DMS79 (cell line): ENCODE results near the gene POMC.
"Not testable (repeated sequence)": the region's sequence is repeated elsewhere in the genome, so short reads cannot be mapped to it uniquely, and the experiment has no call there.

Experiments
- DNase-seq: peaks from one replicate; lab custom pipeline; 2025; lab: John Stamatoyannopoulos, UW

POMC gene

DNA sequence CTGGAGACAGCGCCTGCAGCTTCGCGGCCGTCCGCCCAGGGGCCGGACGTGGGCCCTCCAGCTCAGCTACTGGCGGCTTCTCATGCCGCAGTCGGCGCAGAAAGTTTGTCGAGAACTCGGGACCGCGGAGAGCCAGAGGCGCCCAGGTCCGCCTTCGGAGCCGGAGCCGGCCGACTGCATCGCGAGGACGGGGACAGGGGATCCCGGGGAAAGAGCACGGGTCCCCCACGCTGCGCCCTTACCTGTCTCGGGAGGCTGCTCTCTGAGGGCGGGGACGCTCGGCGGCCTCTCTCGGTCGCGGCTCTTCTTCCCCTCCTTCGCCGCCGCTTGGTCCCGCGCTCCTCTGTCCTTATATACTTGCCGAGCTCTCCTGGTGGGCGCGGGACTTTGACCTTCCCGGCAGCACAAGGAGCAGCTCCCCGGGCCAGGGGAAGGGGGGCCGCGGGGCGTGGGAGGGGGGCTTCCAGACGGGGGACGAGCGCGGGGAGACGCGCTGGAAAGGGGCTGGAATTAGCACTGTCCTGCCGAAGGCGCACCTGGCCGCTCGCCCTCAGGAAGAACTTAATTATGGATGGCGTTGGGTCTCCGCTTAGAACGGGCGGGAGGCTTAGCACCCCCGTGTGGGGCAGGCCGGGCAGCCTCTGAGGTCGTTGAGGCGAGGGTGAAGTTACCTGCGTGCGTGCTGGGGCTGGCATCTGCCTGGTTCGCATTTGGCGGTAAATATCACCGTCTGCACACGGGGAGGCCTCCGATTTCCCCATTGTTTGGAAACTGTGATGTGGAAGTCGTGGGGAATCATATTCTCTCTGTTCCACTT, at the start of gene POMC:
POMC (minus strand) TSS at position 325 of the 817 bp plus-strand sequence. CDS start 3,808 bp downstream, outside the sequence.
- peak; percentile 33 for DNase-seq

DNA sequence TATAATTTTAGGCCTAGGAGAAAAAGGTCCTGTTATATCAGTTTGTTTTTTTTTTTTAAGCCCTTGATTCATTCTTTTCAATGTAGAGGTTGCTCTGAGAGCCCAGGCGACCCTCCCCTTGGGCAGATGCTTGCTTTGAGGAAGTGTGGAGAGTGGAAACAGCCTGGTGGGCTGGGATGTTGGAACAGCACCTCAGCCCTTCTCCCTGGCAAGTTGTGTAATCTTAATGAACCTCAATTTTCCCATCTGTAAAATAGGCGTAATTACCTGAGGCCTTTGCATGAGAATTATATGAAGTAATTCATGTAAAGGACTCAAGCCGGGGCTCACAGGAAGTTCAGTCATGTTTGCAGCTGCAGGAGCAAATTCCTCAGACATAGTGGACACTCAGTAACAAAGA, 49.7 kb upstream of the POMC start:
- no peak for DNase-seq

DNA sequence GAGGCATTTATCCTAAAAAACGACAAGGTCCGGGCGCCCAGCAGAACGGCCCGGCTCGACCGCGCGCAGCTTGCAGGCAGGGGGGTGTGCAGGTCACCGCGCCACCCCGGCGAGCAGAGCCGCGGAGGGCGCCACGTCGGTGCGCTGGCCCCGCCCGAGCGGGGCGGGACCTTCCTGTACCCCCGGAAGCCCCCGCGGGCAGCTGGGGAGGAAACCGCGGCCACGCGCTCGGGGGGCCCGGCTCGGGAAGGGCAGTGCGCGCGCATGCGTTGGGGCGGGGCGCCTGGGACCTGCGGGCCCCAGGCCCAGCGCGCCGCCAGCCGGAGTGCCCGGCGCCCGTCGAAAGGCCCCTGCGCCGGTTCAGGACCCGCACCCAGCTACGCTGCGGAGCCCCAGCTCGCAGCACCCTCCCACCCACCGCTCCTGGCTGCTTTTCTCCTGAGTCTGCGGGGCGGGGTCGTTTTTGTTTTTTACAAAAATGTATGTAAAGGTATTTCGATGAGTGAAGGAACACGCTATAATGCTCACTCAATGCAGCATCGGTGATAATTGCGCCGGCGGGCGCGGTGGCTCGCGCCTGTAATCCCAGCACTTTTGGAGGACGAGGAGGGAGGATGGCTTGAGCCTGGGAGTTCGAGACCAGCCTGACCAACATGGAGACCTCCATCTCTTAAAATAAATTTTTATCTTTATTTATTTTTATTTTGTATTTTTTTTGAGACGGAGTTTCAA, 47.7 kb upstream of the POMC start:
- no peak for DNase-seq

DNA sequence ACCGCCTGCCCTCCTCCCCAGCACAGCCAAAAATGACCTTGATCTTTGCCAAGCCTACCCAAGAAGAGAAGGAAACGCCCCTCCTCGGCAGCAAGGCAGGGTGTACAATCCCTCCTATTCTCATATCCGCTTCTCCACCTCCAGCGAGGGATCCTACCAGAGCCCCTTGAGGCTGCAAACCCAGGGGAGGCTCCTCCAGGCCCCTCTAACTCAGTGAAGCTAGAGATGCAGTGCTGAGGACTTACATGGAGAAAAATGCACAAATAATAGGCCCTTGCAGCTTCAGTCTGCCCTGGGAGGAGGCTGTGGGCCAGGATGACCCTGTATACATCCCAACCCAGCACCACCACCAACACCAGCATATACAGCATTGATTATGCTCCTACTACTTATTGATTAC, 46.9 kb upstream of the POMC start:
- no peak for DNase-seq

DNA sequence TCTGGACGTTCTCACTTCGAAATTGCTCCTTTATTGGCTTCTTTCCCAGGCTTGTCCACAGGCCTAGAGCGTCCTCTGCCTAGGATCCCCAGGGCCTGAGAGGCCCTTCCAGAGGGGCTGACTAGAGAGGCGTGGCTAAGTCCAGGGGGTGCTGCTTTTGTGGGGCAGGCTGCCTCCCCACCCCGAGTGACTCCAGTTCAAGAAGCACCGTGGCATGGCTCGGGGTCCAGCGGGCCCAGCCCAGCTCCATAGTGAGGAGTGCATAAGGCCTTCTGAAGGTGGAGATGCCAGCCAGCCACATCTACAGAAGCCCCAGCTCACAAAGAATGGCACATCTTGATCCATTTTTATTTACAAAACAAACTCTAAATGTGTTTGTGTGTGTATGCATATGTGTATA, 44.8 kb upstream of the POMC start:
- DNase-seq, result no peak

DNA sequence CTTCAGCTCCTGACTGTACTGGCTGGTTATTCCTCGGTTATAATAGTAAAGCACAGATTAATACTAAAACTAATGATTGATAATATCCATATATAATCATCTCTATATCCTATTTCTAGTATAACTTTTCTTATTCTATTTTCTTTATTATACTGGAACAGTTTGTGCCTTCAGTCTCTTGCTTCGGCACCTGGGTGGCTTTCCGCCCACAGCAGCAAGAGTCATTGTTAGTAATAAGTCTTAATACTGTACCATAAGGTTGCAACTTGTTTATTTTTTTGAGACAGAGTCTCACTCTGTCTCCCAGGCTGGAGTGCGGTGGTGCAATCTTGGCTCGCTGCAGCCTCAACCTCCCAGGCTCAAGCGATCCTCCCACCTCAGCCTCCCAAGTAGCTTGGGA, 42.5 kb upstream of the POMC start:
- not testable (repeated sequence) for DNase-seq

DNA sequence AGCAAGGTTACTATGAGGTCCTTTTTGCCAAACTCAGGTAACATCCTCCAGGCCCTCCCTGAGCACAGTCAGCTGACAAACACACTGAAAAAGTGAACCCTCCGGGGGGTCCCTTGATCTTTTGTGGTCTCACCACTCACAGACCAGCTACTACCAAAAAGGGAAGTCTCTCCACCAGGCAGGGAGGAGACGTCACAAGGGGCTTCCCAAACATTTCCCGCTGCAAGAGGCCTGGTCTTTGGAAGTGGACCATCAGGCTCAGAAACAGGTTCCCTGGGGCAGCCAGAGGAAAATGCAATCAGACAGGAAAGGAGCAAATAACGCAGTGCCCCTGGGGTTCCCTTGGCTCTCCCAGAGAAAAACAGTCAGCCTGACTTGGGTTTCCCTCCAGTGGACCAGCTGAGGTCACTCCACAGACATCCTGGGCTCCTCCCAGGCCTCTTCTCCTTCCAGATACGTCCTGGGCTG, 38.7 kb upstream of the POMC start:
- no peak for DNase-seq

DNA sequence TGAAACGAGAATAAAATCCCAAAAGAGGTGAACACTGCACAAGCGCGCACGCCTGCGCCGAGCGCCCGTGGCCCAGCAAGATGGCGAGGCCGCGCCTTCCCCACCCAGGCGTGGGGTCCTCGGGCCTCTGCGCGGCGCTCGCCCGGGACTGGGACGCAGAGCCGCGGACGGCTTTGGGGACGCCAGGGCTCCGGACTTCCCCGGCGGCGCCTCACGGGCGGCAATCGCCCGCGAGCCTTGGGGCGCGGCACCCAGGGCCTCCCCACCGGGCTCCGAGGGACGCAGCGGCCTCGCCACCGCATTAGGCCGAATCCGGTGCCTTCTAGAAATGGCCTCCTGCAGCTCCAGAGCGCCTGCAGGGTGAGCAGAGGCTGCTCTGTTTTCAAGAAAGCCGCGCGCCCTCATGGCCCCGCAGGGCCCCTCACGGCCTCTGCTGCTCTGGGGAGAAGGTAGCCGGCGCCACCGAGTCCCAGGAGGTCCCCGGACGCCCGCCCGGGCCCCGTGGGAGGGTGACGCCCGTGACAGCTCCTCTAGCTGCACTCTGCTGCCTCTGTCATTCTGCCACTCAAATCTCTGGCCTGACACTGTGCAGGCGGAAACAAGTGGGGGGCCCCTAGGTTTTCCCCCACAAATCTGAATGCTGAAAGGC, 35.9 kb upstream of the POMC start:
- DNase-seq, result no peak

DNA sequence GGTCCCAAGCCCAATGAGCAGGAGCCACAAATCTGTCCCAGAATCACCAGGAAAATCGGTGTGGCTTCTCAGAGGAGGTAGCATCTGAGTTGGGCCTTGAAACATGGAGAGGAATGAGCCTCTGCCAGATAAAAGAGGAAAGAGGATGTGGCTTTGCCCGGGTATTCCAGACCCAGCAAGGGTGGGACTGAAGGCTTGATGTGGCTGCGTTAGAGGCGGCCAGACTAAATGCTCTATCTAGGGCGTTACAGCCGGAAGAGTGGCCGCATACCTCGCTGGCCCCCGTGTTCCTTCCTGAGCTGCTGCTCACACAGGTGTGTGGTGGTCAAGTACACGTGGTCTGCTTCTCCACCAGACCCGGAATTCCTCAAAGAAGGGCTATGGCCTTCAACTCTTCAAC, 33.9 kb upstream of the POMC start:
- no peak for DNase-seq

DNA sequence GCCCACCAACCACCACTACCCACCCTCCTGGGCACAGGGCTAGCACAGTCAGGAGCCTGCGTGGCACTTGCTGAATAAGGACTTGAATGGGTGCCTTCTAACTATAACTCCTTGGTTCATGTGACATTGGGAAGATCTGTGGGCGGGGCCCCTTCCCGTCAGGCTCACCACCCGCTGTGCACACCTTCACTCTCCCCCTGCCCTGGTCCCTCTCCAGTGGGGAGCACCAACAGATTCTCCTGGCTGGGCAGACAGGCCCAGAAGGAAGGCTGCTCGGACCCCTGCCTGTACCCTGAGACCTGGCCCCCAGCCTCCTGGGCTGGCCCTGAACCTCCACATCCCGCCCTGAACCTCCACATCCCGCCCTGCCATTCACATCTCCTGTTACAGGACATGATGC, 33.4 kb upstream of the POMC start:
- DNase-seq, result no peak

DNA sequence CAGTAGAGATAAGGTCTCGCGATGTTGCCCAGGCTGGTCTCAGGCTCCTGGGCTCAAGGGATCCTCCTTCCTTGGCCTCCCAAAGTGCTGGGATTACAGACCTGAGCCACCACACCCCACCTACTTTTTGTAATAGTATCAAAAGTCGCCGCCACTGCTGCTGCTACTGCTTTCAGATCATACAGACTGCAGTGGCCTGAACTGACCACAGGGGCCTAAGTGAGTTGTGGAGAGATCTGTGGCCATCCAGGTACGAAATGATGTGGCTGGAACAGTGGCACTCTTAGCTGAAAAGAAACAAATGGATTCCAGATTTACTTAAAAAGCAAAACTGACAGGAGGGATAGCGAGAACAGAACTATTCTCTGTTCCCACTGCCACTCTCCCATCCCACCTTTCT, 32.9 kb upstream of the POMC start:
- no peak for DNase-seq

DNA sequence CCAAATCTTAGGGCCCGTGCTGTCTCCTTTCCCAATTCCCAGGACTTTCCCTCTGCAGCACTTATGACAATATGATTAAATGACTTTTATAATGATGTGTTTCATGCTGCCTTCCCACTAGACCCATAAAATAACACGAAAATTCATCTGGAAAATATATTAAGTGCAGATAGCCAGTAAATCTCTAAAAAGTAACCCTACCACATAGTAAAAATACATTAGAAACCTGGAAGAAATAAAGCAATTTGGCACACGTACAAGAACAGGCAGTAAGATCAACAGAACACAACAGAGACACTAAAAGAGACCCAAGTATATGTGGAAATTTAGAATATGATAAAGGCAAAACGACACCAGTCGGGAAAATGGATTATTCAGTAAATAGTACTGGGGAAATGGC, 30.2 kb upstream of the POMC start:
- DNase-seq, result no peak

DNA sequence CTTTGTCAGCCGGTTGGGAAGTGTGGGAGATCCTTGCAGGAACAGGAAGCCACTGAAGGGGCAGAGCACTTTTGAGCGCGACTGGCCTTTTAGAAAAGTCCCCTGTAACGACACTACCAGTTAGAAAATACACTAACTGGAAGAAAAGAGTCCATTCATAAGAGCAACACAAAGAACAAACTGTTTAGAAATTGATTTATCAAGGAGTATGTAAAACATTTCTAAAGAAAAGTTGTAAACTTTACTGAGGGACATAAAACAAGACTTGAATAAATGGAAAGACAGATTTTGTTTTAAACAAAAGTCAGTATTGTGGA, 29.8 kb upstream of the POMC start:
- no peak for DNase-seq

DNA sequence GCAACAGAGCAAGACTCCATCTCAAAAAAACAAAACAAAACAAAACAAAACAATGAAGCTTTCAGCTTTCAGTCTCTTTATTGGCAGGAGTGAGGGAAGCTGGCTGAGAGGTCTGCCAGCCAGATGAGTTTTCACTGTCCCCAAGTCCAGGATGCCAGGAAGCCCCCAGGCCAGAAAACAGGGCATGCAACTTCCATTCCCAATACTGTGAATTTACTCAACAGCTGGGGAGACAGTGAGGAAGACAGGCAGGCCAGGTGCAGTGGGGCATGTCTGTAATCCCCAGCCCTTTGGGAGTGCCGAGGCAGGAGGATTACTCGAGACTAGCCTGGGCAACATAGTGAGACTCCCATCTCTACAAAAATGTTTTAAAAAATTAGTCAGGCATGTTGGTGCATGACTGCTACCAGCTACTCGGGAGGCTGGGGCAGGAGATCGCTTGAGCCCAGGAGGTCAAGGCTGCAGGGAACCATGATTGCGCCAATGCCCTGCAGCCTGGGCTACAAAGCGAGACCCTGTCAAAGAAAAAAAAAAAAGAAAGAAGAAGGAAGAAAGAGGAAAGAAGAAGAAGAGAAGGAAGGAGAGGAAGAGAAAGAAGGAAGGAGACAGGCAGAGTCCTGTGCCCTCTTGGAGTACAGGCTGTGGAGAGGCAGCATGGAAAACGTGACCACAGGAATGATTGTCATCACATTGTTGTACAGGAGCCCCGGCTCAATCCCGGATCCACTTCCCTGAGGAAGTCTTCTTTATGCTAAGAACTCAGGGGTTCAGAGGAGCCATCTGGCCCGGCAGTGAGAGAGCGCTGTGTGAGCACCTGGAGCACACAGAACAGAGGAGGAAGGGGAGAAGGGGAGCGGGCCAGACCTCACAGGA, 29.2 kb upstream of the POMC start:
- DNase-seq, result no peak

DNA sequence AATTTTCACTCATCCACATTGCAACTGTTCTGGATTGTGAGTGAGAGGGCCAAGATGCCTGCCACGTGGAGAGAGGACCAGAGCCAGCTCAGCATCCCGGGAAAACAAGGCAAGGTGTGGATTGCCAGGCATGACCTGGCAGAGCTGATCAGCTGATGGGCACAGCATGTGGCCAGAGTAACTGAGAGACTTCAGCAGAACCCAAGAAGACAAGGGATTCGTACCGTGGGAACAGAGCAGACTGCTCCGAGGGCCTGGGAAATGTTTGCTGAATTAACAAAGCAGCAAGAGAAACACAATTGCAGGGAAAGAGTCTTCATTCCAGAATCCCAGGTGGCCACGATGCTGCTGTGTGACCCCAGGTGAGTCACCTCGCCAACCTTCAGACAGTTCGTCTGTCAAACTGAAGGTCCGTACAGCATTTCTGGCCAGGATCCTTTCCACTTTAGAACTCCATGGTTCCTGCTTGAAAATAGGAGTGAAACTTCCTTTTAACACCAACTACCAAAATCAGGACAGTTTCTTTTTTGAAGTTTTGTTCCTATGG, 26.3 kb upstream of the POMC start:
- no peak for DNase-seq

DNA sequence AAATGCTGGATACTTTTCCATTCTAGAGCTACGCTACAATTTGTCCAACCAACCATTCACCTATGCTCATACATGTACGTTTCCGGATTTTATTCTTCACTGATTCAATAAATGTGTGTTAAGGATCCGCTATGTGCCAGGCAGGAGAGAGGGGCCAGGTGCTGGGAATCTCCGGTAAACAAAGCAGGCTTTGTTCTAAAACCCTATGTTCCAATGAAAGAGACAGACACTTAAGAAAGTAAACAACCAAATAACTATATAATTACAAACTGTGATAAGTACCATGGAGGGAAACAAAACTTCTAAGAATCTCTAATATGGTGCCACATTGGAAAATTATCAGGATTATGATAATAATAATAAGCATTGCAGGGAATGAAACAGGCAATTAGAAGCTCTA, 22.2 kb upstream of the POMC start:
- no peak for DNase-seq

DNA sequence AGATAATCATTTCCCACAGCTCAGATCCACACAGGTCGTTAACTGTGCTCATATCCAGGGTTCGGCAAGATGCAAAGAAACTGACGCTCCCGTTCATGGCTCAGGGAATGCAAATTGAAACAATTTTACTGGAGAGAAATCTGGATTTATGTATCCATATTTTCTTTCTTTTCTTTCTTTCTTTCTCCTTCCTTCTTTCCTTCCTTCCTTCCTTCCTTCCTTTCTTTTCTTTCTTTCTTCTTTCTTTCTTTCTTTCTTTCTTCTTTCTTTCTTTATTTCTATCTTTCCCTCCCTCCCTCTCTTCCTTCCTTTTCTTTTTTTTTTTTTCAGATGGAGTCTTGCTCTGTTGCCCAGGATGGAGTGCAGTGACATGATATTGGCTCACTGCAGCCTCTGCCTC, 20.0 kb upstream of the POMC start:
- no peak for DNase-seq

DNA sequence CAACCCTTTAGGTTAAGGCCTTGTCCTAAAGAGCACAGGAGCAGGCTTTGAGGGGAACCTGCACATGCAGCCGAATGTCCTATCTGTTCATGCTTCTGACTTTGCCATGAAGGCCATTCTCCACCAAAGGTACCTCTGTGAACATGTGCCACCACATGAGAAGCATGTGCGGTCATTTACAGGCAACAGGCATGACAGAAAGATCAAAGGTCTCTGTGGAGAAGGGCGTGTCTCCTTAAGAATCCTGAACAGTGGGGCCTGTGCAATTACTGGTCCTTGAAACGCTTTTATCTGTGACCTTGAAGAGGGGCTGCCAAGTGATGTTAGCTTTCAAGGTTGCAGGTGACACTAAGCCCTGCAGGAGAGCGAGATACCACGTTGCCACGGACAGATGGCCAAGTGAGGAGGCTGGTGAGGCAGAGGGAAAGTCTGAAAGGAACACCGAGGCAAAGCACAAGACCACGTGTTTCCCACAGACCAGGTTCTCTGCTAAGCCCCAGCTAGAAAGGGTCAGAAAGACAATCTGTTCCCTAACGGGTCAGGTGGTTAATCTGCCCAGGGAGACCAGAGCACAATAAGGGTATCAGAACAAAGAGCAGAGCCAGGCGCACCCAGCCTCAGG, 19.5 kb upstream of the POMC start:
- peak; percentile 79 for DNase-seq

DNA sequence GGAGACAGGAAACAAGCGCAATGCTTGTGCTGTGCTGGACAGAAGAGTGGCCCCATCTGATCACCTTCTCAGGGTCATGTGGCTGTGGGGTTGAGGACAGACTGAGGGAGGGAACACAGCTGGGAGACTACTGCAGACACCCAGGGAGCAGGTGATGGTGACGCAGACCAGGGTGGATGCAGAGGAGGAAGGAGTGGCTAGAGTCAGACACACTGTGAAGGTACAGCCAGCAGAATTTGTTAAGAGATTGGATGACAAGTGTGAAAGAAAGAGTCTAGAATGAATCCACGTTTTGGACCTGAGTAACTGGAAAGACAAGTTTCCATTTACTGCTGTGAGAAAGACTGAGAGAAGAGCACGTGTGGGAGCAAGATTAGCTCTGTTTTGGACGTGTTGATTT, 15.9 kb upstream of the POMC start:
- DNase-seq, result peak; percentile 27

DNA sequence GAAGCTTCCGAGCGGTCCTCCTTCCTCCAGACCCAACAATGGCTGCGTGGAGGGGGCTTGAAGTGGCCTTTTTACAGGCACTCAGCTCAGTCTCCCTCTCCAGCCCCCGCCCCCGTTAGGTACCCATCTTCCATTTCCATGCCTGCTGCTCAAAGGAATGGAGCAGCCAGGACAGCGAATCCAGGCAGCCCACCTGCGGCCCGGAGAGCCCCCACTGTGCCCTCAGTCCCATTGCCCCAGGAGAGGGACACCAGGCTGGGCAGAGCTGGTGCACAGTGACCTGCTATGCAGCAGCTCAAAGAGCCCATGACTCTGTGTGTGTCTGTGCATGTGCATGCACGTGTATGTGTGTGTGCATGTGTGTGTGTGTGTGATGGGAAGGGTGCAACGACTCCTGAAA, 10.6 kb upstream of the POMC start:
- DNase-seq, result no peak

DNA sequence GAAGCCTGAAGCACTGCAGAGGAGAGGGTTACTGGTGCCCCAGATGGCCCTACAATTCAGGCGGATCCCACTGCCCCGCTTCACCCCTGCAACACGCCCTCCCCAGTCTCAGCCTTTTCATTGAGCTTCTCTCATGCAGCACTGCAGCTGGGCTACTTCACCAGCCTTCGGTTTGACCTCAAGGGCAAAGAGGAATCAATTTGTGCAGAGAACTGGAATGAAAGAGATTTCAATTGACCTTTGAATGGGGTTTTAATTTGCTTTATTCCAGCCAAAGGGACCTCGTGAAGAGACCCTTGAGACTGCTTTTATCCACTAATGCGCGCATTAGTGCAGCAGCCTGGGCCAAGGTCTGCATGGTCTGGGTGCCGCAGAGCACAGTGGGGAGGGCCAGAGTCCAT, 8.8 kb upstream of the POMC start:
- DNase-seq, result peak; percentile 96
